ENCODE data around the gene KCNMA1.
"Not testable (repeated sequence)": the region's sequence is repeated elsewhere in the genome, so short reads cannot be mapped to it uniquely, and the experiment has no call there.

The KCNMA1 gene

DNA sequence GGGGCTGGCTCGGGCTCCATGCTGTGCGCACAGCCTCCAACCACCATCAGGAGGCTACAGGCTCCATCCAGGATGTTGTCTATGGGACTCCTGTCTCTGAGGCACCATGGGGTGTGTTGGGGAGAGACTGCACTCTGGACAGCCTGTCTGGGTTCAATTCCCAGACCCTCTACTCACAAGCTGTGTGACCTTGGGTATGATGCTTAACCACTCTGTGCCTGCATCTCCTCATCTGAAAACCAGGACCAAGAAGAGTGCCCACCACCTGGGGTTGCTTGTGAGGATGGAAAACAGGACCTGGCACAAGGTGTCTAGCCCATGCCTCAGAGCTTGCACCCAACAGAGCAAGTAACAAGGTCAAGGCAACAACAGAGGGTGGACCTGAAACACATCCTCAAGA is 109.8 kb downstream of the KCNMA1 start:
- no peak for FAIRE-seq

DNA sequence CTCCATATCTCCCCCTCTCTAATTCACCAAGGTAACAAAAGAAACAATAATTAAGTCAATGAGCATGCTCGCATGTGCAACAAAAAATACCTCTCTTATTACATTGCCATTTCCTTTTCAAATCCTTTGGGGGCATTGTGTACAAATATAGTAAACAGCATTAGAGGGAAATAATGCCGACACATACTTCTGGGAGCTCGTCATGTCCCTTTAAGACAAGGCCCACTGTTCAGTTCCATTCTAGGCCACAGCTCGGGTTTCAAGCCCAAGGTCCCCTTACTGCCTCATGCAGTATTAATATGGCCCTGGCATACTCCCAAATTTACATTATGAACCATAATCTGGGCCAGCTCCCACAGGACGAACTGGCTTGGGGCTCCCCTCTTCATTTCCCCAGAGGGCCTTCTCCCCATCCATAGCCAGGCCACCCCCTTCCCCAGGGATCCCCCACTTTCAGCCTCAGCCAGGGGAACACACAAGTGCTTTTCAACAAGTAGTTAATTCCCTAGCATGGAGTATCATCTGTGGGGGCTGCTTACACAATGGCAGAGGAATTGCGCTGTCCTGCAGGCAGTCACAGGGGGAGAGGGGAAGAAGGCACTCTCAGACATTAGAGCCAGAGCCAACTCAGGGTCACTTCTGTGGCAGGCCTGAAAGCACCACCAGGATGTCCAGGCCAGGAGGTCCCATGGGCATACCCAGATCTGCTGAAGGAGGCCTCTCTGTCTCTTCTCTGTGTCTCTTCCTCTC is 110.6 kb downstream of the KCNMA1 start:
- no peak for FAIRE-seq

DNA sequence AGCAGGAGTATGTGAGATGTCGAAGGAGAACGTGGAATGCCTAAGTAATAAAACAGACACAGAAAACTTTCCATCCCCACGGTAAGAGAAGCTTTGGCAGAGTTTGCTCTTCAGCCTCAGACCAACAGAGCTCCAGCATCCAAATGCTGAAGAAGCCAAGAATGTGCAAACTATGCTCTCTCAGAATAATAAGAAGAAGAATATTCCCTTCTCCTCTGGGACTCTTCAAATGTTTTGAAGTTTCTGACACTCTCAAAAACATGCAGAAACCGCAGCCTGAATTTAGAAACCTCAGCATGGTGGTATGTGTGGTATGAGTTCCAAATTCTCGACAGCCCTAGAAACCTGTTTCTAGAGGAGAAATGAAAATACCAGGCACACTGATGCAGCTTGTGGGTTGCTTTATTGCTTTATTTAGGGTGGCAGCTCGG is 113.3 kb downstream of the KCNMA1 start:
- FAIRE-seq, result no peak

DNA sequence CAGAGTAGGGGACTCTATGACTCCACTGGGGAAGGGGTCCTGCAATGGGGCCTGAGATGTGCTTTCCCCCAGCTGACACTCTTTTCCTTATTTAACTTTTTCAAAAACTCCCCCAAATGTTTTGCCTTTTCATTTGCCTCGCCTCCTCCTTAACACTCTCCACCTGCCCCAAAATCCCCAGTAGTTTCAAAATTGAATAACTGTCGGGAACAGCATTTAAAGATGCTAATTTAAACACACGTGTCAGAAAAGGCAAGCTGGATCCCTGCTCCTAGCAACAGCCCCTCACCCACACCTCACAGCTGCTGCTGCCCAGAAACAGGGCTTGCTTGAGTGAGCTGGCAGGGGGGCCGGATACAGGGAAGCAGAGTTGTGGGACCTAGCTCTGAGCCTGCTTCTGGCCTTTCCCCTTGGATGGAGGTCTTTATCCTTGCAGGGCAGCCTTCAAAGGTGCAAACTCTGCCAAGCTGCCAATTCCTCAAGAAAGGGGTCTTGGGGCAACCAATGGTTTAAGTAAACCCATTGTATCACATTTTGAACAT is 115.3 kb downstream of the KCNMA1 start:
- FAIRE-seq, result no peak

DNA sequence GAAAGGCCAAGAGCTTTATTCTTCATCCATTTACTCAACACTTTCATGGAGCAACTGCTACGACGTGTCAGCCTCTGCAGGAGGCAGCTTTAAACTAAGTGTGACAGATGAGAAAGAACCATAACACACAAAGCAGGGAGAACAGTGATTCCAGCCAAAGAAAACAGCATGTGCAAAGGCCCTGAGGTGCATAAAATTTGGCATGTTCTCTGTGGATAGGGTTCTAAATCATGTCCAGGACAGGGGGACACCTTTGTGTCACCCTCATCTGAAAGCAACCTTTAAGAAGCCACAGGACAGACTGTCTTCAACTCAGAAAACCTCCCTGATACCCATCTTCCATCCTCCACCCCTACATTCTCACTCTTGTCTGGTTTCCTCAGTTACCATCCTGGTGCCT is 116.6 kb downstream of the KCNMA1 start:
- no peak for FAIRE-seq

DNA sequence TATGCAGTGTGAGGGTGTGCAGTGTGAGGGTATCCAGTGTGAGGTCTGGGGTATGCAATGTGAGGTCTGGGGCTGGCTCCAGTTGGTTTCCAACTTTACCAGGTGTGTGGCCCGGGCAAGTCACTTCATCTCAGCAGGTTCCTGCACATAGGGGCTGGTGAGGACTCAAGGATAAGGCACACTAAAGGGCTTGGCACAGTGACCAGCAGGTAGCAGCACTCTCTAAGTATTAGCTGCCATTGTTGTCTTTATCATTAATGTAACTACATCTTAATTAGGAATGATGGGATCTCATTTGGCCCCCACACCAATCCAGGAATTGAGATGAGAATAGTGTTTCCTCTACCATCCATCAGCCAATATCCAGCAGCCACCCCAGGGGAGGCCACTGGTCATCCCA is 117.3 kb downstream of the KCNMA1 start:
- FAIRE-seq, result no peak

DNA sequence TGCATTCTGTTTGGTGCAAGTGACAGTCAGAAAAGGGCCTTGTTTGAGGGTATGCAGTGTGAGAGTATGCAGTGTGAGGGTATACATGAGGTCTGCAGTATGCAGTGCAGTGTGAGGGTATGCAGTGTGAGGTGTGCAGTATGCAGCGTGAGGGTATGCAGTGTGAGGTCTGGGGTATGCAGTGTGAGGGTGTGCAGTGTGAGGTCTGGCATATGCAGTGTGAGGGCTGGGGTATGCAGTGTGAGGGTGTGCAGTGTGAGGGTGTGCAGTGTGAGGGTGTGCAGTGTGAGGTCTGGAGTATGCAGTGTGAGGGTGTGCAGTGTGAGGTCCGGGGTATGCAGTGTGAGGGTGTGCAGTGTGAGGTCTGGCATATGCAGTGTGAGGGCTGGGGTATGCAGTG is 117.8 kb downstream of the KCNMA1 start:
- FAIRE-seq, result not testable (repeated sequence)

DNA sequence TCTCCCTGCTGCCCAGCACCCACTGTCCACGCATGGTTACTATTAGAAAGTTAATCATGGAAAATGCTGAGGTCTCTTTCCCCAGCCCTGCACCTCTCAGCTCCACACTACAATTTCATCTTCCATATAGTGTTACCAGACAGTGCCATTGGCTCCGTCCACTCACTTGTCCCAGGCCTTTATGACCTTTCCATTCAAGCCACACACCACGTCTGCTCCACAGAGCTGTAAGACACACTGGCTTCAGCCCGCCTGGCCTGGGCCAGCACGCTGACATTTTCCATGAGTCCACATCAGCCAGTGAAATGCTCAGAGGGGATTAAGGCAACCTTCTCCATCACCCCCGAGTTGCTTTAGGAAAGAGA is 118.7 kb downstream of the KCNMA1 start:
- FAIRE-seq, result no peak

DNA sequence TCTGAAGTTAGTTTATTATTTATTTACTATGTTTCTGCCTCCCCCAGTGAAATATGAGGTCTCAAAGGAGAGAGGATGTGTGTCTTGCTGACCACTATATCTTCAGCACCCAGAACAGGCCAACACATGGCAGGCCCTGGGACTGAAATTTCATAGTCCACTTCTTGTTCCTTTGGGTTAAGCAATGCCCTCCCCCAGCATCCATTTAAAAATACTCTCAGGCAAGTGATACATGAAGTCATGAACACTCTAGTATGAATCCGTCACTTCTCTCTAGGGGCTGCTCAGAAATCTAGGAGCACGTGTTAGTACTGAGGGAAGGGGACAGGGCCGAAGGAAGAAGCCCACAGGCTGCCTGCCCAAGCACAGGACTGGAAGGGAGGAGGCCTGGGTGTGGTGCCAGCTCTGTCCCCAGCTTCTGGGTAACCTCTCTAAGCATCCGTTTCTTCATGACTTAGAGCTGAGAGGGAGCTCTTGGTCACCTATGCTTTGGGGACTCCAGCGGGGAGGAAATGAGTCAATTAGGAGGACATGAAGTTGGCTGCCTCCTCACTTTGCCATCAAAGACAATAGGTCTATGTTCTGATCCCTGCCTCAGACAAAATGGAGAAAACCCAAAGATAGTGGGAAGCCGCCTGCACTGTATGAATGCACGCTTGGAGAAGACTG is 119.2 kb downstream of the KCNMA1 start:
- FAIRE-seq, result no peak

DNA sequence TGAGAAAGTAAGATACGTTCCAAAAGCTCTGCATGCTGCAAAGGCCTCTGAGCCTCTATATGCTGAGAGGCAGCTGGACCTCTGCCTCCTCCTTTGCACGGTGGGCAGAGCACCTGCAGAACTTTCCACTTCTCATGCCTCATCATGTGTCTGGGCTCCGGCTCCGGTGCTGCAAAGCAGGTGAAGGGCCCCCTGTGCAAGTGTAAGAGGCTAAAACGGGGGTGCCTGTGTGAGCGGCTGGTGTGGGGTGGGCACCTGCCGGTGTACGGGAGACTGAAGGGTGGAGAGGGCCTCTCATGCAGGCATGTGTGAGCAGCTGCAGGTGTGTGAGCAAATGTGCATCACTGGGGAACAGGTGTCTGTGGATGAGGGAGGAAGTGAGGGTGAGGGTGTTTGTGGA is 121.0 kb downstream of the KCNMA1 start:
- no peak for FAIRE-seq

DNA sequence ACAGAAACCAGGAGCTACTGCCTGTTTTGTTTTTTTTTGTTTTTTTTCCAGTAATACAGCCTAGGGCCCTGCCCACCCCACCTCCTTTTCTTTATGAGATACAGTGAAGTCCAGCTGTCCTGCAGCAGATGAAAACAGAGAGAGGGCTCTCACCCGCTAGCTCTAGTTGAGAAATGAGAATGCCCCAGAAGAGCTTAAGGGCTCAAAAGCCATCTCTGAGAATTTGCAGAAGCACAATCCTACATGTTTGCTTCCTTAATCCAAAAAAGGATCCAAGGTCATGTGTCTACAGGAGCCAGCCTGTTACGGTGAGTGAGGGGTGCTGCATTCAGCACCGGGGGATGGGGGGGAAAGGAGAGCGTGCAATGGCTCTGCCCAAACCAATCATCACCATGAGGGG is 122.7 kb downstream of the KCNMA1 start:
- no peak for FAIRE-seq

DNA sequence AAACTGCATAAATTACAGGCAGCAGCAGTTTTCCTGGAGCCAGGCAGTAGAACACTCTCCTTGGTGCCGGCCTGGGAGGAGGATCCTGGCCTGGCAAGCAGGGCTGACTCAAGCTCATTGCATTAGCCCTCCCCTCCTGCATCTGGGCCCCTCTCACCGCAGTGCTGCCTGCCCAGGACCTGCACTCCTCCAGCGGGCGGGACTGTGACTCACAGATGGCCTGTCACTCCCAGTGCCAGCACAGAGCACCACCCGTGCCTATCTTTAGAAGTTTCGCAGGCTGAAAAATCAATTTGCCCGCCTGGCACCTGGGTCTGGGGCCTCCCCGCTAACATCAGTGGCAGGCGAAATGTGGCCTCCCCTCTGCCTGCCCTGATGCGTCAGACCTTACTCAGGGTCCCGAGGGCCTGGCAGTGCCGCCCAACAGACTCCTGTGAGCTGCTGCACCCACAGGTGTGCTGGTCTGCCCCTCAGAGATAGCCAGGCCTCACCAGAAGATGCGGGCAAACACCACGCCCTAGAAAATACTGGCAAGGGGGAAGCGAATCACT is 123.8 kb downstream of the KCNMA1 start:
- FAIRE-seq, result no peak

DNA sequence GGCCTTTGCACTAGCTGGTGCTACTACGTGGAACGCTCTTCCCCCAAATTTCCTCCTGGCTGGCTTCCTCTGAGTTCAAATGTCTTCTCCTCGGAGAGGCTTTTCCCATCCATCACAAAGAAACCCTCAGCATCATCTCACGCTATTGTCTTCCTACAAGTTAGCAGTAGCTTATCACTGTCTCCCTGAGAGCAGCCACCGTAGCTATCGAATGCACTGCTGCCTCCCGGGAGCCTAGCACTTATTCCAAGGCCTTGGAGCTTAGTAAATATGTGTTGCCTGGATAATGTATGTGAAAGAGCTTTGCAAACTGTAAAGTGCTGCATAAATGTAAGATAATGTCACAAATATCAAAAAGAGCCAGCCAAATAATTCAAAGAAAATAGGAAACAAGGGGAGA is 124.4 kb downstream of the KCNMA1 start:
- no peak for FAIRE-seq

DNA sequence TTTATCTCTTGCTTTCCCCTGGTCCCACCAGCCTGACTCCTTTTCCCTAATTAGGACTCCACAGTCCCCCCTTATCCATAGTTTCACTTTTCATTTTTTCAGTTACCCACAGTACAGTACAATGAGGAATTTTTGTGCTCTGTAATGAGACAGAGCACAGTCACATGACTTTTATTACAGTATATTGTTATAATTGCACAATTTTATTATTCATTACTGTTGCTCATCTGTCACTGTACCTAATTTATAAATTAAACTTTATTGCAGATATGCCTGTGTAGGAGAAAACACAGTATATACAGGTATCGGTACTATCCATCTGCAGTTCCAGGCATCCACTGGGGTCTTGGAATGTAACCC is 125.4 kb downstream of the KCNMA1 start:
- FAIRE-seq, result no peak

DNA sequence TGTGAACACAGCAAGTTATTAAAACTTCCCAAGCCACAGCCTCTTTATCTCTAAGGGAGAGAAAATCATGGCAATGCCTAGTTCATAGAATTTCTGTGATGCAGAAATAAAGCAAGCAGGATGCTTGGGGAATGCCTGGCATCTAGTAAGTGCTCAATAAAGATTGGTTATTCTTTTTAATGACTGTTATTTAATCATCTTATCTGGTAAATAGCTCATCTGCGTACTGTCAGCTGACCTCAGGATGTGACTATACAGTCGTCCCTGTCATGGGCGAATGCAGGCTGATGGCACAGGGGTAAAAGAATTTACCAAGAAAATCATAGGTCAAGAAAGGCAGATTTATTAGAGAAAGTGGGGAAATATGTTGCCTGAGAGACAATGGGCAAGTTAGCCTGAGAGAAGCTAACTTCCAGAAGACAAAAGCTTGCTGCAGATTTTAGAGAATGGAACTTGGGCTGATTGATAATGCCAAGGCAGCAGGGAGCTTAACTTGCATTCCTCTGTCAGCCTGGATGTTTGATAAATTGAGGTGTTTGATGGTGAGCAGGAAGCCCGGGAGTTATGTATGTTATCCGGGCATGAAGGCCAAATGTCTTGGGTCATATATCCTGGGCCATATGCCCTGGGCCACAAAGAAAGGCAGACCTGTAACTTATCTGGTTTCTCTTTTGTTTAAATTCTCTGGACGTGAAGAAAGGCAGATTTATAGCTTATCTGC is 126.0 kb downstream of the KCNMA1 start:
- FAIRE-seq, result no peak

DNA sequence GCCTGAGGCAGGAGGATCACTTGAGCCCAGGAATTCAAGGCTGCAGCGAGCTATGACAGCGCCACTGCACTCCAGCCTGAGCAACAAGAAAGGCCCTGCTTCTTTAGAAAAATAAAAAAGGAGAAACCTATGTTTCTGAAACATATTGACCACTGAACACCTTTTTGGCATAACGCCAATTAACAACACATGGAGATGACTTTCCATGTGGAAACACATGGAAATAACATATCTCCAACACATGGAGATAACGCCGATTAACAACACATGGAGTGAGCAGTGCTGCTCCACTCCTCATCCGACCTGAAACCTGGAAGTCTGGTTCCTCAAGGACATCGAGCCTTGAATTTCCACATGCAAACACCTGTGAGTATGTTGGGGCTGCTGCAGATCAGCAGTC is 126.9 kb downstream of the KCNMA1 start:
- no peak for FAIRE-seq

DNA sequence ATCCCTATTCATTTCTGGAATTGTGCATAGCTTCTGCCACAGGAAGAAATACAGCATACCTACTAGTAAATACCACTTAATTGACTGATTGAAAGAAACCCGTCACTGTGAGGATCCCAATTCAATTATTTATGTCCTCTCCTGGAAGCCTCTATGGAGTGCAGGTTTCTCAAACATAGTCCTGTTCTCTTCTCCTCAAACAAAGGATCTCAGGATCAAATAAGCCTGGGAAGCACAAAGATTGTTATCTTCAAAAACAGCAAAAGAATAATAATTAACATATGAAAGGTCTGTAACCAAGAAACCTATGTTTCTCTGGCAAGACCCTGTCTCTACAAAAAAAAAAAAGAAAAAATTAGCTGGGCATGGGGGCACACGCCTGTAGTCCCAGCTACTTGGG is 127.3 kb downstream of the KCNMA1 start:
- no peak for FAIRE-seq

DNA sequence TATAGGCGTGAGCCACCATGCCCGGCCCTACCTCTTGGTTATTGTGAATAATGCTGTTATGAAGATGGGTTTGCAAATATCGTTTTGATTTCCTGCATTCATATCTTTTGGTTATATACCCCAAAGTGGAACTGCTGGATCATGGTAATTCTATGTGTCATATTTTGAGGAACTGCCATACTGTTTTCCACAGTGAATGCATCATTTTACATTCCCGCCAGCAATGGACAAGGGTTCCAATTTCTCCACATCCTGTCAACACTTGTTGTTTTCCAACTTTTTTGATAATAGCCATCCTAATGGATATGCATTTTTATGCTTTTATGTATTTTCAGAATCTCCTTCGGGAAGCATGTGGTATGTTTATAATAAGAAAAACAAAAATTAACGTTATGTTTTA is 128.2 kb downstream of the KCNMA1 start:
- no peak for FAIRE-seq

DNA sequence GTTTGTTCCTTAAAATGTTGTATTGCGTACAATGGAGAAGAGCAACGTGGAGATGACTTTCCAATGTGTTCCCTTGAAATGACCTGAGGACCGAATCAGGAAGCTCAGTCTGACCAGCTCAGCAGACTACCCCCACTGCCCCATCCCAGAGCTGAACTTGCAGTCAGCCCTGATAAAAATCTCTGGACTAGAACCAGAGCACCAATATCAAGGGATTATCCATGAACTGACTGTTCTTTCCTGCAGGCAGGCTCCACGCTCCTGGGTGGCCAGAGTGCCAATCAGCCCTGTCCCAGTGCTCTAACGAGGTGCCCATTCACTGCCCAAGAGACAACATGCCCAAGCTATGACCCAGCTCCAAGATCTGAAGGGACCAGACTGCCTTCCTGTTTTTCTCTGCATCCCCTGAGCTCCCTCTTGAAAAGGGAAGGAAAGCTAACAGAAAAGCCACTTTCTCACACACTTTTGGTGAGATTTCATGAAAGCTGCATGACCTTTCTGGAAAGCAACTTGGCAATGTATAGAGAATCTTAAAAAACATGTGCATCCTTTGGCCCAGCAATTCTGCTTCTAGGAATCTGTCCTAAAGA is 130.2 kb downstream of the KCNMA1 start:
- FAIRE-seq, result no peak

DNA sequence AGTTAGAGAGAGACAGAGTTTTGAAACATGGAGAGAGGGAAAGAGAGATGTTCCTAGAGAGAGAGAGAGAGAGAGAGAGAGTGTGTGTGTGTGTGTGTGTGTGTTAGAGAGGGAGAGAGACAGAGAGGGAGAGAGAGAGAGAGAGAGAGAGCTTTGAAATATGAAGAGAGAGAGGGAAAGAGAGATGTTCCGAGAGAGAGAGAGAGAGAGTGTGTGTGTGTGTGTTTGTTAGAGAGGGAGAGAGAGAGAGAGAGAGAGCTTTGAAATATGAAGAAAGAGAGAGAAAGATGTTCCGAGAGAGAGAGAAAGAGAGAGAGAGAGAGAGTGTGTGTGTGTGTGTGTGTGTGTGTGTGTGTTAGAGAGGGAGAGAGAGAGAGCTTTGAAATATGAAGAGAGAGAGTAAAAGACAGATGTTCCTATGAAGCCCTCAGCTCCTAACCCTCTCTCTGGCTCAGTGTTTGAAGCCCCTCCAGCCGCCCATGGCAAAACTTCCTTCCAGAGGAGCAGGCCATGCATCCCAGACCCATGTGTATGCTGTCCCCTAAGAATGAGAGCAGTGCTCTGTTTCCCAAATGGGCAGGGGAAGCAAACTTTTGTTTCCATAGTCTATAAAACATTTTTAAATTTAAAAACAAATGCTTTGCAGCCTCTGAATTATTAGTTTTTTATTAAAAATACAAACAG is 130.9 kb downstream of the KCNMA1 start:
- FAIRE-seq, result no peak

DNA sequence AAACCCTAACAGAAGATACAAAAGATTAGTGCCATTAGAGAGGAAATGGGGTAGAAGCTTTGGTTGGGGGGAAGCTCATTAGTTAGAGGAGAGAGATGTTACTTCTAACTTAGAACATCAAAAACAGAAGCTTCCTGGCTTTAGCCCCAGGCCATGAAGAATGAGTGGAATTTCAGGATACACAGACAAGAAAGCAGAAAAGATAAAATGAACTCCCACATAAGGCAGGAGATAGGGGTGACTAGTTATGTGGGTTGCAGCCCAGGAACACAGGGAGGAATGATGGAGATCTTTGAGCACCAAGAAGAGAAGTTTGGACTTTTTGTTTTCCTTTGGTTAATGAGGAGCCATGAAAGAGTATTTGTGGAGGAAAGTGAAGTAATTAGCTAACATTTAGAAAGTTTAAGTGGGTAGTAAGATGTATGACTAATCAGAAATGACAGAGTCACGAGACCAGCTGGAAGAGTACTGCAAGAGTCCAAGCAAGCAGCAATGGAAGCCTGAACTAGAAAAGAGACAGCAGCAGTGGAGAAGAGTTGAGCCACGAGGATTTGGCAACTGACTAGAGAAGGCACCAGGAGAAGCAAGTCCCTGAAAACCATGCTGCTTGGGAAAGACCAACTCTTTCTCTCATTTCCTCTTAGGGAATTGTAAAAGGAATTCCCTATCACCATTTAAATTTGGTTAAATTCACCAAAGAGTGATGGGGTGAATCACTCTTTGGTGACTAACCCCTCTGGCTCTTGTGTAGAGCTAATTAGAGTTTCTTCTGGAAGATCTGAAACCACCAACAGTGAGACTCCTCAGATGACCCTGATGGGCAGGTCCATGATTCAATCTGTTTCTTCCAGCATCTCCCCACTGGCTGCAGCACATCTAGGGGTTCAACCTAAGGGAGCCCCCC is 131.9 kb downstream of the KCNMA1 start:
- FAIRE-seq, result no peak
